ENCODE measurements around the gene TVP23C.

DNA sequence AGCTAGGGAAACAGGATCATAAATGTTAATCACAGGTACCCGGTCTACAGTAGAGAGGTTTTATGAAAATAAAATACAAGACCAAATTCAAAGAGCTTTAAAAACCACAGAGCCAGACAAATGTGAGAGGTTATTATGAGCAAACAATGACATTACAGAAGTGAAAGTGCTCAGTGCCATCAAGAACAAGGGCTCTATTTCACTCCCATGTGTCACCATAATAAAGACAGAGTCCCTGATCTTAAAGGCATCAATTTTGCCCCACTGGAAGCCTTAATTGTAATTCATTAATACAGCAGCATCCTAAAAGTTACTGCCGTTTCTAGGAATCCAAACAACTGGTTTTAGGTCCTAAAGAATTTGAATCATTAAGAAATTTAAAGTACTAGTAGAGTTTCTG is 52.1 kb downstream of the TVP23C start:
- no peak for TF ChIP-seq U2AF1 (optimal IDR thresholded peaks at IDR 0.05; ENCODE audit: low read depth, low read length)
- TF ChIP-seq USF2 (CRISPR knock-in tag; IDR thresholded peaks at IDR 0.05): no peak
- TF ChIP-seq YBX1 (IDR thresholded peaks at IDR 0.05): no peak
- TF ChIP-seq, protein P1, sequence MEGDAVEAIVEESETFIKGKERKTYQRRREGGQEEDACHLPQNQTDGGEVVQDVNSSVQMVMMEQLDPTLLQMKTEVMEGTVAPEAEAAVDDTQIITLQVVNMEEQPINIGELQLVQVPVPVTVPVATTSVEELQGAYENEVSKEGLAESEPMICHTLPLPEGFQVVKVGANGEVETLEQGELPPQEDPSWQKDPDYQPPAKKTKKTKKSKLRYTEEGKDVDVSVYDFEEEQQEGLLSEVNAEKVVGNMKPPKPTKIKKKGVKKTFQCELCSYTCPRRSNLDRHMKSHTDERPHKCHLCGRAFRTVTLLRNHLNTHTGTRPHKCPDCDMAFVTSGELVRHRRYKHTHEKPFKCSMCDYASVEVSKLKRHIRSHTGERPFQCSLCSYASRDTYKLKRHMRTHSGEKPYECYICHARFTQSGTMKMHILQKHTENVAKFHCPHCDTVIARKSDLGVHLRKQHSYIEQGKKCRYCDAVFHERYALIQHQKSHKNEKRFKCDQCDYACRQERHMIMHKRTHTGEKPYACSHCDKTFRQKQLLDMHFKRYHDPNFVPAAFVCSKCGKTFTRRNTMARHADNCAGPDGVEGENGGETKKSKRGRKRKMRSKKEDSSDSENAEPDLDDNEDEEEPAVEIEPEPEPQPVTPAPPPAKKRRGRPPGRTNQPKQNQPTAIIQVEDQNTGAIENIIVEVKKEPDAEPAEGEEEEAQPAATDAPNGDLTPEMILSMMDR (IDR thresholded peaks at IDR 0.05 in 2 of 3, conservative IDR thresholded peaks at IDR 0.05 in 1 of 3; ENCODE audit: insufficient read depth in 2 of 3, low read depth in 1 of 3, low read length in 3 of 3): no peak
- TF ChIP-seq MAX (CRISPR knock-in tag; IDR thresholded peaks at IDR 0.05): no peak
- no peak for TF ChIP-seq RBFOX2 (IDR thresholded peaks at IDR 0.05; ENCODE audit: low read depth, low read length)

Data from K562 (cell line).